NB4 (cell line): ENCODE measurements around the gene SMOC2.

Experiments used
- CTCF ChIP-seq: IDR thresholded peaks from one replicate; pipeline ENCODE4 v1.5.1; 2012; ENCODE audit warnings: low read depth, low read length
- MAX ChIP-seq: IDR thresholded peaks from 2 replicates; pipeline ENCODE4 v1.6.1; 2011; ENCODE audit warnings: low read depth, low read length
- MYC ChIP-seq: IDR thresholded peaks from 2 replicates; pipeline ENCODE4 v1.6.1; 2011; ENCODE audit warnings: low read depth, low read length
- POLR2A ChIP-seq: IDR thresholded peaks from 2 replicates; pipeline ENCODE4 v1.6.1; 2011; ENCODE audit warnings: mild to moderate bottlenecking; ENCODE audit not compliant: insufficient read length; ENCODE audit errors: extremely low read depth

- TF ChIP-seq CTCF = no peak
- TF ChIP-seq MAX = no peak
- no peak for TF ChIP-seq POLR2A
- no peak for TF ChIP-seq MYC
These were observed 249.3 kb downstream of the SMOC2 start for GRCh38 chr6:168690271-168690670.
